ENCODE results near the gene TAF11L2. TPM values are rescaled to one million over a fixed set of nuclear protein-coding genes. Genes with fewer than 3 reads are reported as not detected.
"Not testable (repeated sequence)": the region's sequence is repeated elsewhere in the genome, so short reads cannot be mapped to it uniquely, and the experiment has no call there.

The TAF11L2 gene
- total RNA-seq, 2 donors from 2014 or later = not detected

DNA sequence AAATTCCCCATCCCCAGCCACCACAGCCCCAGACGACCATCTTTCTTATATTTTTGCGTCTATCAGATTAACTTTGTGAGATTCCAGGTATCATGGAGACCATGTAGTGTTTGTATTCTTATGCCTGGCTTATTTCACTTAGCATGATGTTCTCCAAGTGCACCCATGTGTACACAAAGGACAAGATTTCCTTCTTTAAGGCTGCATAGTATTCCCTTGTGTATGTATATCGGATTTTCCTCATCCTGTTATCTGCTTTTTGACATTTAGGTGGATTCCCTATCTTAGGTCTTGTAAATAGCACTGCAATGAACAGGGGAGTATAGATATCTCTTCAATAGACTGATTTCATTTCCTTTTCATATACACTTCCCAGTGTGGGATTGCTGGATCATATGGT is 5.3 kb upstream of the TAF11L2 start:
- Mint-ChIP-seq H3K9me3 (peaks cover 16% of the 10 kb centered on the region), H3K4me3 (no peak overlapping the region), H3K36me3 (peaks cover 5% of the 10 kb centered on the region), H3K4me1 (ENCODE audit: low read depth in 2 of 2) (no peaks in the 10 kb centered on the region), H3K27ac (no peak overlapping the region), H3K27me3 (no peaks in the 10 kb centered on the region)
- no peak for DNase-seq (ENCODE audit: low spot score)
- ATAC-seq = no peak

DNA sequence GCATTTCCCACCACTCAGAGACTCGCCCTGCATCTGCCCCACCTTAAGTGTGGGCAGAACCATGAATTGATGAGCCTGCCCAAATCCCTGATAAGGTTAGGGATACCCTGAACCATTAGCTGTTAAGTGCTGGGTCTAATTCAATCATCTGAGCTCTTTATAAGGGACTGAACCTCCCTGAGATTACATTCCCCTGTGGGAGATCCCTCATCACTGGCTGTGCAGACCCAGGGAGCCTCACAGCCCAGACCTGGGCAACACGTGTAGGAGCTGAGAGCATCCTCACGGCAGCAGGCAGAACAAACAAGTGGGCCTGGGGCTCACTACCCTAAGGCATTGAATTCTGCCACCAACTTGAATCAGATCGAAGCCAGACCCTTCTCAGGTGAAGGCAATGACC is 585 bp upstream of the TAF11L2 start:
- Mint-ChIP-seq H3K36me3 (peaks cover 5% of the 10 kb centered on the region), H3K9me3 (peaks cover 19% of the 10 kb centered on the region), H3K4me3 (no peak overlapping the region), H3K27me3 (no peaks in the 10 kb centered on the region), H3K27ac (no peak overlapping the region), H3K4me1 (ENCODE audit: low read depth in 2 of 2) (no peaks in the 10 kb centered on the region)
- ATAC-seq (no peak), DNase-seq (ENCODE audit: low spot score) (no peak)

DNA sequence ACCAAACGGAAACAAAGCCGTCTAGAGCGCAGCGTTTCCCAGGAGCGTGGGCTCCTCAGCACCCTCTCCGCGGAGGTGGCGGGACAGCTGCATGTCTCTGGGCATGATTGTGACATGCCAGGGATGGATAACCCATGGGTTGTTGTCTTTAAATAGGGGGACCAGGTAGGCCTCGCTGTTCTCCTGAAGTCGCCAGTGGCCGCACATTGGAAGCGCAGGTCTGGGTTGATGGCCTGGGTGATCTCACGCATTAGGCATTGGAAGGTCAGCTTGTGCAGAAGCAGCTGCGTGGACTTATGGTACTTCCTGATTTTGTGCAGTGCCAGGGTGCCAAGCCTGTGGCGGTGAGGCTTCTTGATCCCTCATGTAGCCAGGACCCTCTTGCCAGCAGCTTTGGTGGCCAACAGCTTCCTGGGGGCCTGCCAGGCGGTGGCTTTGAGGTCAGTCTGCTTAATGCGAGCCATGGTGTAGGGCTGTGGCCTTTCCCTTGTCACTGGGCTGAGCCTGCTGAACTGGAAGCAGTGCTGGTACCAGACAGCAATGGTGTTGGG is 13.8 kb downstream of the TAF11L2 start:
- no peak for ATAC-seq
- no peaks in the 10 kb centered on the region for H3K36me3 Mint-ChIP-seq
- H3K4me3 Mint-ChIP-seq = no peak overlapping the region
- no peaks in the 10 kb centered on the region for H3K27me3 Mint-ChIP-seq
- H3K9me3 Mint-ChIP-seq = peaks cover 12% of the 10 kb centered on the region
- DNase-seq (ENCODE audit: low spot score) = no peak
- H3K27ac Mint-ChIP-seq = no peak overlapping the region
- H3K4me1 Mint-ChIP-seq (ENCODE audit: low read depth in 2 of 2) = no peaks in the 10 kb centered on the region

DNA sequence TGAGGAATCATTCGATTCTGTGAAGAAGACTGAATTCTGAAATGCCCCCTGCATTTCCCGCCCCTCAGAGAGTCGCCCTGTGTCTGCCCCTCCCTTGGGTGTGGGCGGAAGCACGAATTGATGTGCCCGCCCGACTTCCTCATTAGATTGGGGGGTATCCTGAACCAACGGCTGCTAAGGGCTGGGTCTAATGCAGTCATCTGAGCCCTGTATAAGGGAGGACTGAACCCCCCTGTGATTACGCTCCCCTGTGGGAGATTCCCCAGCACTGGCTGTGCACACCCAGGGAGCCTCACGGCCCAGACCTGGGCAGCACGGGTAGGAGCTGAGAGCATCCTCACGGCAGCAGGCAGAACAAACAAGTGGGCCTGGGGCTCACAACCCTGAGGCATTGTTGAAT is 19.5 kb downstream of the TAF11L2 start:
- H3K27me3 Mint-ChIP-seq; H3K36me3 Mint-ChIP-seq; DNase-seq (ENCODE audit: low spot score); H3K9me3 Mint-ChIP-seq; H3K4me1 Mint-ChIP-seq (ENCODE audit: low read depth in 2 of 2); H3K4me3 Mint-ChIP-seq; ATAC-seq; H3K27ac Mint-ChIP-seq: not testable (repeated sequence)

DNA sequence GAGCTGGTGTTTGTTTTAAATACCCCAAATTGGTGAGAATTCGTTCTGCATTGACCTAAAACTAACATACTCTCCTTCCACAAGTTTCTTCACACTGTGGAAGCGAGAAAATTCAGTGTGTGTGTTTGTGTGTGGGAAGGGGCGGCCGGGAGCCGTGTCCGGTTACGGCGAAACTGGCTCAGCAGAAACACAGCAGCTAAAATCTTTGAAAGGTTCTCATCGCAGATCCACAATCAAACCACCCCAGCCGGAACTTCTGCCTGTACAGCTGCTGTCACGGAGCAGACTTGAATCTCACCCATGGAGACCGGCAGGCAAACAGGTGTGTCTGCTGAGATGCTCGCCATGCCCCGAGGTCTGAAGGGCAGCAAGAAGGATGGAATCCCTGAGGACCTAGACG is 20.0 kb downstream of the TAF11L2 start, which contains the start of gene TAF11L3:
Gene TAF11L3, plus strand, starts transcription at position 301 of the 400 bp plus-strand sequence.
- not testable (repeated sequence) for H3K27ac Mint-ChIP-seq; H3K36me3 Mint-ChIP-seq; H3K27me3 Mint-ChIP-seq; H3K9me3 Mint-ChIP-seq; ATAC-seq; H3K4me3 Mint-ChIP-seq; DNase-seq (ENCODE audit: low spot score); H3K4me1 Mint-ChIP-seq (ENCODE audit: low read depth in 2 of 2)

DNA sequence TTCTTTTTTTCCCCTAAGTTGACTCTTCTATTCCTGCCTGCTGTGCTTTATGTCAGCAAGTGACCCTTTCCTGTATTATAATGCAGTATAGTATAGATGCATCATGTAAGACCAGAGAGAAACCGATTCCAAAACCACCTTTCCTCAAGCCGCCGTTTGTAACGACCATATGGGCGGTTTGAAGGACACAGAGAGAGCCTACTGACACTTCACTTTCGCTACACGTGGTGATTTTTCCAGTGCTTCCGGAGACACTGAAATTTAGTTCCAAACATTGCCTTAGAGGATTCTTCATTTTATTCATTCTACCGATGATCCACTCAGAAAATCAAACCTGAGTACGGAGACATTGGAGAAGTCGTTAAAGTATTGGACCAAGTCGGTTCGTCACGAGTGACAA is 21.5 kb downstream of the TAF11L2 start:
- H3K4me3 Mint-ChIP-seq; H3K27ac Mint-ChIP-seq; H3K9me3 Mint-ChIP-seq; H3K36me3 Mint-ChIP-seq; H3K27me3 Mint-ChIP-seq; ATAC-seq; H3K4me1 Mint-ChIP-seq (ENCODE audit: low read depth in 2 of 2): not testable (repeated sequence)
- peak; percentile 62 for DNase-seq (ENCODE audit: low spot score)

DNA sequence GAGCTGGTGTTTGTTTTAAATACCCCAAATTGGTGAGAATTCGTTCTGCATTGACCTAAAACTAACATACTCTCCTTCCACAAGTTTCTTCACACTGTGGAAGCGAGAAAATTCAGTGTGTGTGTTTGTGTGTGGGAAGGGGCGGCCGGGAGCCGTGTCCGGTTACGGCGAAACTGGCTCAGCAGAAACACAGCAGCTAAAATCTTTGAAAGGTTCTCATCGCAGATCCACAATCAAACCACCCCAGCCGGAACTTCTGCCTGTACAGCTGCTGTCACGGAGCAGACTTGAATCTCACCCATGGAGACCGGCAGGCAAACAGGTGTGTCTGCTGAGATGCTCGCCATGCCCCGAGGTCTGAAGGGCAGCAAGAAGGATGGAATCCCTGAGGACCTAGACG is 23.5 kb downstream of the TAF11L2 start, which contains the start of gene TAF11L4:
Gene TAF11L4, plus strand, starts transcription at position 301 of the 400 bp plus-strand sequence.
- H3K9me3 Mint-ChIP-seq; H3K4me3 Mint-ChIP-seq; DNase-seq (ENCODE audit: low spot score); ATAC-seq; H3K27me3 Mint-ChIP-seq; H3K36me3 Mint-ChIP-seq; H3K4me1 Mint-ChIP-seq (ENCODE audit: low read depth in 2 of 2); H3K27ac Mint-ChIP-seq: not testable (repeated sequence)

DNA sequence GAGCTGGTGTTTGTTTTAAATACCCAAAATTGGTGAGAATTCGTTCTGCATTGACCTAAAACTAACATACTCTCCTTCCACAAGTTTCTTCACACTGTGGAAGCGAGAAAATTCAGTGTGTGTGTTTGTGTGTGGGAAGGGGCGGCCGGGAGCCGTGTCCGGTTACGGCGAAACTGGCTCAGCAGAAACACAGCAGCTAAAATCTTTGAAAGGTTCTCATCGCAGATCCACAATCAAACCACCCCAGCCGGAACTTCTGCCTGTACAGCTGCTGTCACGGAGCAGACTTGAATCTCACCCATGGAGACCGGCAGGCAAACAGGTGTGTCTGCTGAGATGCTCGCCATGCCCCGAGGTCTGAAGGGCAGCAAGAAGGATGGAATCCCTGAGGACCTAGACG is 26.9 kb downstream of the TAF11L2 start, which contains the start of gene TAF11L5:
Gene TAF11L5, plus strand, starts transcription at position 301 of the 400 bp plus-strand sequence.
- H3K36me3 Mint-ChIP-seq; H3K4me1 Mint-ChIP-seq (ENCODE audit: low read depth in 2 of 2); H3K27me3 Mint-ChIP-seq; H3K4me3 Mint-ChIP-seq; H3K9me3 Mint-ChIP-seq; H3K27ac Mint-ChIP-seq; DNase-seq (ENCODE audit: low spot score); ATAC-seq: not testable (repeated sequence)

DNA sequence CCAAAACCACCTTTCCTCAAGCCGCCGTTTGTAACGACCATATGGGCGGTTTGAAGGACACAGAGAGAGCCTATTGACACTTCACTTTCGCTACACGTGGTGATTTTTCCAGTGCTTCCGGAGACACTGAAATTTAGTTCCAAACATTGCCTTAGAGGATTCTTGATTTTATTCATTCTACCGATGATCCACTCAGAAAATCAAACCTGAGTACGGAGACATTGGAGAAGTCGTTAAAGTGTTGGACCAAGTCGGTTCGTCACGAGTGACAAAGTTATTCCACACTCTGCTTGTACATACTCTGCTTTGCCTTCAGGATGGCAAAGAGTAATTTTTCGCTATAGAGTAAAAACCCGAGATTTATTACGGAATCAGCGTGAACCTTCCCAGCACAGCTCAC is 28.5 kb downstream of the TAF11L2 start:
- H3K4me1 Mint-ChIP-seq (ENCODE audit: low read depth in 2 of 2); H3K27me3 Mint-ChIP-seq; ATAC-seq; H3K36me3 Mint-ChIP-seq; H3K27ac Mint-ChIP-seq; H3K4me3 Mint-ChIP-seq; H3K9me3 Mint-ChIP-seq: not testable (repeated sequence)
- peak; percentile 69 for DNase-seq (ENCODE audit: low spot score)

DNA sequence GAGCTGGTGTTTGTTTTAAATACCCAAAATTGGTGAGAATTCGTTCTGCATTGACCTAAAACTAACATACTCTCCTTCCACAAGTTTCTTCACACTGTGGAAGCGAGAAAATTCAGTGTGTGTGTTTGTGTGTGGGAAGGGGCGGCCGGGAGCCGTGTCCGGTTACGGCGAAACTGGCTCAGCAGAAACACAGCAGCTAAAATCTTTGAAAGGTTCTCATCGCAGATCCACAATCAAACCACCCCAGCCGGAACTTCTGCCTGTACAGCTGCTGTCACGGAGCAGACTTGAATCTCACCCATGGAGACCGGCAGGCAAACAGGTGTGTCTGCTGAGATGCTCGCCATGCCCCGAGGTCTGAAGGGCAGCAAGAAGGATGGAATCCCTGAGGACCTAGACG is 30.3 kb downstream of the TAF11L2 start, which contains the start of gene TAF11L6:
Gene TAF11L6, plus strand, starts transcription at position 301 of the 400 bp plus-strand sequence.
- not testable (repeated sequence) for H3K9me3 Mint-ChIP-seq; H3K27ac Mint-ChIP-seq; H3K4me1 Mint-ChIP-seq (ENCODE audit: low read depth in 2 of 2); H3K27me3 Mint-ChIP-seq; DNase-seq (ENCODE audit: low spot score); H3K4me3 Mint-ChIP-seq; H3K36me3 Mint-ChIP-seq; ATAC-seq

Other genes with a start within 250 kb of the TAF11L2 start
- not detected for gene TAF11L3, start 20.1 kb downstream of the TAF11L2 start, total RNA-seq
- gene TAF11L4, start 23.6 kb downstream of the TAF11L2 start, total RNA-seq = not detected
- gene TAF11L5, start 27.0 kb downstream of the TAF11L2 start, total RNA-seq = not detected
- not detected for gene TAF11L6, start 30.4 kb downstream of the TAF11L2 start, total RNA-seq
- gene TAF11L7, start 87.5 kb downstream of the TAF11L2 start, total RNA-seq = not detected
- not detected for gene TAF11L8, start 92.7 kb downstream of the TAF11L2 start, total RNA-seq
- gene TAF11L9, start 96.2 kb downstream of the TAF11L2 start, total RNA-seq = not detected
- gene TAF11L10, start 99.6 kb downstream of the TAF11L2 start, total RNA-seq = not detected
- gene TAF11L11, start 106.0 kb downstream of the TAF11L2 start, total RNA-seq = not detected
- gene TAF11L12, start 112.2 kb downstream of the TAF11L2 start, total RNA-seq = not detected
- gene TAF11L13, start 133.9 kb downstream of the TAF11L2 start, total RNA-seq = not detected
- not detected for gene TAF11L14, start 136.2 kb downstream of the TAF11L2 start, total RNA-seq

All from natural killer cell treated with Interleukin-12 subunit alpha and Interleukin-12 subunit beta and Interleukin-15 and Interleukin-18, amount 100 ng/mL, for 72 hours (primary cell).